Endothelial cell (in vitro differentiated cells): ENCODE data around the gene ACKR1. TPM values are rescaled to one million over a fixed set of nuclear protein-coding genes. Genes with fewer than 3 reads are reported as not detected.

Experiments
- DNase-seq: peaks from one replicate; pipeline ENCODE4 v3.0.0; 2021; ENCODE audit warnings: low spot score
- H3K27ac Mint-ChIP-seq: one replicate; pipeline ENCODE4 v1.8.0; 2021; ENCODE audit warnings: mixed read lengths, inconsistent platforms; ENCODE audit not compliant: unreplicated experiment
- H3K27me3 Mint-ChIP-seq: one replicate; pipeline ENCODE4 v1.8.0; 2021; ENCODE audit warnings: mild to moderate bottlenecking, moderate library complexity, mixed read lengths, inconsistent platforms; ENCODE audit not compliant: unreplicated experiment
- H3K36me3 Mint-ChIP-seq: one replicate; pipeline ENCODE4 v1.8.0; 2021; ENCODE audit warnings: mild to moderate bottlenecking, low read depth, mixed read lengths, inconsistent platforms; ENCODE audit not compliant: unreplicated experiment
- H3K4me1 Mint-ChIP-seq: one replicate; pipeline ENCODE4 v1.8.0; 2021; ENCODE audit warnings: mild to moderate bottlenecking, mixed read lengths, inconsistent platforms; ENCODE audit not compliant: unreplicated experiment
- H3K4me3 Mint-ChIP-seq: one replicate; pipeline ENCODE4 v1.8.0; 2021; ENCODE audit warnings: mild to moderate bottlenecking, mixed read lengths, inconsistent platforms; ENCODE audit not compliant: unreplicated experiment
- H3K9me3 Mint-ChIP-seq: one replicate; pipeline ENCODE4 v1.8.0; 2021; ENCODE audit warnings: mixed read lengths, inconsistent platforms; ENCODE audit not compliant: unreplicated experiment
- total RNA-seq: library from RNA; stranded (reverse); fragmentation: NEBNext Ultra II Directional; extraction: Animal tissue kit (Norgen Biotek cat#: 25700); gene quantifications from one replicate; pipeline ENCODE4 v1.2.1, GENCODE V29; 2021; ENCODE audit not compliant: unreplicated experiment
- TF ChIP-seq, protein P1 (sequence below): fragments of 200-600 bp; sonication (generic); IDR thresholded peaks from one replicate; pipeline ENCODE4 v1.5.0; 2021; ENCODE audit warnings: antibody characterized with exemption; ENCODE audit not compliant: unreplicated experiment

ACKR1 gene
- total RNA-seq, 1 donor from 2014 or later, result 0.23 TPM

DNA sequence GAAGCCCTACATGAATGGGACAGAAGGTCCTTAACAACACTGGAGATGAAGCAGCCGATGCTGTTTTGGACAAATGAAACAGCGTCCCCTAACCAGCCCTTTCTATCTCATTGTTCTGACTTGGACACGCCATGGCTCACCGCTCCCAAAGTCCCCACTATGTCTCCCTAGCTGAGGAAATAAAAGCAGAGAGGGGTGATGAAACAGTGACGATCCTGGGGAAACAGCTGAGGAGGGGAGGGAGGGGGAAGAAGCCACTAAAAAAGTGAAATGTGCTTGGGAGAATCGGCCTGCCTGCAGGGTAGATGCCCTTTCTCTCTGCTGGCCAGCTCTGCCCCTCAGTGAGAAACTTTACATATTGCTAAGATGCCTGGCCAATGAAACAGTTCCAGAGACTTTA lies 1.1 kb upstream of the ACKR1 start:
- H3K36me3 Mint-ChIP-seq, result peaks cover 6% of the 10 kb centered on the region
- TF ChIP-seq, protein P1, sequence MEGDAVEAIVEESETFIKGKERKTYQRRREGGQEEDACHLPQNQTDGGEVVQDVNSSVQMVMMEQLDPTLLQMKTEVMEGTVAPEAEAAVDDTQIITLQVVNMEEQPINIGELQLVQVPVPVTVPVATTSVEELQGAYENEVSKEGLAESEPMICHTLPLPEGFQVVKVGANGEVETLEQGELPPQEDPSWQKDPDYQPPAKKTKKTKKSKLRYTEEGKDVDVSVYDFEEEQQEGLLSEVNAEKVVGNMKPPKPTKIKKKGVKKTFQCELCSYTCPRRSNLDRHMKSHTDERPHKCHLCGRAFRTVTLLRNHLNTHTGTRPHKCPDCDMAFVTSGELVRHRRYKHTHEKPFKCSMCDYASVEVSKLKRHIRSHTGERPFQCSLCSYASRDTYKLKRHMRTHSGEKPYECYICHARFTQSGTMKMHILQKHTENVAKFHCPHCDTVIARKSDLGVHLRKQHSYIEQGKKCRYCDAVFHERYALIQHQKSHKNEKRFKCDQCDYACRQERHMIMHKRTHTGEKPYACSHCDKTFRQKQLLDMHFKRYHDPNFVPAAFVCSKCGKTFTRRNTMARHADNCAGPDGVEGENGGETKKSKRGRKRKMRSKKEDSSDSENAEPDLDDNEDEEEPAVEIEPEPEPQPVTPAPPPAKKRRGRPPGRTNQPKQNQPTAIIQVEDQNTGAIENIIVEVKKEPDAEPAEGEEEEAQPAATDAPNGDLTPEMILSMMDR, result no peak
- peaks cover 21% of the 10 kb centered on the region for H3K27me3 Mint-ChIP-seq
- no peaks in the 10 kb centered on the region for H3K9me3 Mint-ChIP-seq
- H3K4me1 Mint-ChIP-seq, result peaks cover 49% of the 10 kb centered on the region
- peak overlapping the region; percentile 27 for H3K27ac Mint-ChIP-seq
- H3K4me3 Mint-ChIP-seq, result no peak overlapping the region
- no peak for DNase-seq

DNA sequence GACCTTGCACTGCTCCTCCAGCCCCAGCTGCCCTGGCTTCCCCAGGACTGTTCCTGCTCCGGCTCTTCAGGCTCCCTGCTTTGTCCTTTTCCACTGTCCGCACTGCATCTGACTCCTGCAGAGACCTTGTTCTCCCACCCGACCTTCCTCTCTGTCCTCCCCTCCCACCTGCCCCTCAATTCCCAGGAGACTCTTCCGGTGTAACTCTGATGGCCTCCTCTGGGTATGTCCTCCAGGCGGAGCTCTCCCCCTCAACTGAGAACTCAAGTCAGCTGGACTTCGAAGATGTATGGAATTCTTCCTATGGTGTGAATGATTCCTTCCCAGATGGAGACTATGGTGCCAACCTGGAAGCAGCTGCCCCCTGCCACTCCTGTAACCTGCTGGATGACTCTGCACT lies 550 bp downstream of the ACKR1 start:
- Mint-ChIP-seq H3K4me3 (no peak overlapping the region), H3K36me3 (peaks cover 4% of the 10 kb centered on the region), H3K27me3 (peaks cover 18% of the 10 kb centered on the region), H3K9me3 (no peaks in the 10 kb centered on the region), H3K4me1 (peaks cover 40% of the 10 kb centered on the region), H3K27ac (no peak overlapping the region)
- no peak for DNase-seq
- TF ChIP-seq, protein P1, result no peak

DNA sequence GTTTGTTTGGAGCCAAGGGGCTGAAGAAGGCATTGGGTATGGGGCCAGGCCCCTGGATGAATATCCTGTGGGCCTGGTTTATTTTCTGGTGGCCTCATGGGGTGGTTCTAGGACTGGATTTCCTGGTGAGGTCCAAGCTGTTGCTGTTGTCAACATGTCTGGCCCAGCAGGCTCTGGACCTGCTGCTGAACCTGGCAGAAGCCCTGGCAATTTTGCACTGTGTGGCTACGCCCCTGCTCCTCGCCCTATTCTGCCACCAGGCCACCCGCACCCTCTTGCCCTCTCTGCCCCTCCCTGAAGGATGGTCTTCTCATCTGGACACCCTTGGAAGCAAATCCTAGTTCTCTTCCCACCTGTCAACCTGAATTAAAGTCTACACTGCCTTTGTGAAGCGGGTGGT lies 1.4 kb downstream of the ACKR1 start:
- TF ChIP-seq, protein P1, result no peak
- no peak overlapping the region for H3K27ac Mint-ChIP-seq
- H3K4me1 Mint-ChIP-seq, result peaks cover 35% of the 10 kb centered on the region
- no peaks in the 10 kb centered on the region for H3K36me3 Mint-ChIP-seq
- H3K9me3 Mint-ChIP-seq, result no peaks in the 10 kb centered on the region
- no peak for DNase-seq
- H3K27me3 Mint-ChIP-seq, result peaks cover 19% of the 10 kb centered on the region
- H3K4me3 Mint-ChIP-seq, result no peak overlapping the region

DNA sequence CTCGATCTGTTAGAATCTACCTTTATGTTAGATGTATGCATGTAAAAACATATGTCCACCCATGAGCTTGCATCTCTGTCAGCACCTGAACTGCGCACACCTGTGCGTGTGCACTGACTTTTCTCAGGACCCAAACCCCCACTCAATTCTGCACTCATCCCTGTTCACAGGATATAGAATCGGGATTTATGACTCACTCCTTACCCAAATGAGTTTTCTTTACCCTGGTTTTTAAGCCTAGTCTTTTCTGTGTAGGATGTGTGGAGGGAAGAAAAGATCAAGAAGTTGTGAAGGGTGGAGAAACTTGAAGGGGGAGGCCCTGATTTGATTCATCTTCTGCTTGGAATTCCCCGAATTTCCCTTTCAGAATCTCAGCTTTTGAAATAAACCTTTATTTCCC lies 2.4 kb downstream of the ACKR1 start:
- Mint-ChIP-seq H3K27me3 (peaks cover 15% of the 10 kb centered on the region), H3K4me3 (no peak overlapping the region), H3K9me3 (no peaks in the 10 kb centered on the region), H3K27ac (no peak overlapping the region), H3K4me1 (peaks cover 35% of the 10 kb centered on the region), H3K36me3 (no peaks in the 10 kb centered on the region)
- DNase-seq, result no peak
- TF ChIP-seq, protein P1, result no peak

DNA sequence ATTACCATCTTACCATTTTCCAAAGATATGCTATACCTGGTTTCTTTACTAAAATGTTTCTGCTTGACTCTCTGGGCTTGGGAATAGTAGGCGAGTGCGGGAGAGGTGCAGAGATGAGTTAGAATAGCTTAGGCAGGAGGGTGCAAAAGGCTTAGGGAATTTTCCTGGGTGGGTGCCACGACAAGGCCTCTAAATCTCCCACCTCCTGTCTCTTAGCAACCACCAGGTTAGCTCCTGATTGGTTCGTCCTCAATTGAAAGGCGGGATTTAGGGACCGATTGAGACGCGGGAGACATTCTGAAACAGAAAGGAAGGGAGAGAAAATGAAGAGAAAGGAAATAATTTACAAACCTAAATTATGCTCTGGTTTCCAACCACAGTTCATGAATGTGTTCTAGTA lies 3.1 kb downstream of the ACKR1 start:
- Mint-ChIP-seq H3K9me3 (no peaks in the 10 kb centered on the region), H3K4me3 (no peak overlapping the region), H3K27me3 (peaks cover 10% of the 10 kb centered on the region), H3K36me3 (no peaks in the 10 kb centered on the region), H3K4me1 (peaks cover 31% of the 10 kb centered on the region), H3K27ac (no peak overlapping the region)
- TF ChIP-seq, protein P1, result no peak
- DNase-seq, result no peak
